Mammary epithelial cell (primary cell): ENCODE results near the gene WDR88.

ENCODE experiments used
- CTCF ChIP-seq, 2 donors: IDR thresholded peaks in 1 of 2; conservative IDR thresholded peaks in 1 of 2; 2 replicates each; pipeline ENCODE4 v1.5.1; 2011 to 2012; ENCODE audit warnings: inconsistent platforms in 2 of 2, low read length in 2 of 2, mild to moderate bottlenecking in 2 of 2, control low read depth in 1 of 2, low read depth in 1 of 2; ENCODE audit not compliant: insufficient read depth in 1 of 2; ENCODE audit errors: extremely low read depth in 1 of 2
- EZH2 ChIP-seq: IDR thresholded peaks from 2 replicates; pipeline ENCODE4 v1.6.1; 2012; ENCODE audit warnings: low read length, inconsistent platforms, borderline replicate concordance

DNA sequence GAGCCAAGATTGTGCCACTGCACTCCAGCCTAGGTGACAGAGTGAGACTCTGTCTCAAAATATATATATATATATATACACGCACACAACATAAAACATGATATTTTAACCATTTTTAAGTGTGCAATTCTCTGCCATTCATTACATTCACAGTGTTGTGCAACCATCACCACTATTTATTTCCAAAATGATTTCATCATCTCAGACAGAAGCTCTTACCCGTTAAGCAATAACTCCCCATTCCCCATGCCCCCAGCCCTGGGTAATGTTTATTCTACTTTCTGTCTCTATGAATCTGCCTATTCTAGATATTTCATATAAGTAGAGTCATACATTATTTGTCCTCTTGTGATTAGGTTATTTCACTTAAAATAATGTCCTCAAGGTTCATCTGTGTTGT, 20.3 kb downstream of the WDR88 start:
- no peak for TF ChIP-seq EZH2
- TF ChIP-seq CTCF (conservative IDR thresholded peaks at IDR 0.05 in 1 of 2, IDR thresholded peaks at IDR 0.05 in 1 of 2; ENCODE audit: extremely low read depth in 1 of 2, insufficient read depth in 1 of 2, low read depth in 1 of 2, low read length in 2 of 2) = no peak
